T-helper 2 cell treated with Interferon-gamma antibody and Interleukin-4, amounts not matched to agents 100 ng/mL and 5 ng/mL, for 36 hours (primary cell): ENCODE results near the gene PIK3CA. TPM values are rescaled to one million over a fixed set of nuclear protein-coding genes. Genes with fewer than 3 reads are reported as not detected.
"Not testable (repeated sequence)": the region's sequence is repeated elsewhere in the genome, so short reads cannot be mapped to it uniquely, and the experiment has no call there.

Experiments used
- intact Hi-C: fragments of 100-400 bp; cut with micrococcal nuclease; formaldehyde crosslinking; loops from one replicate; pipeline ENCODE4 v1.15.1; 2023
- total RNA-seq: library from RNA; stranded (reverse); gene quantifications from 2 replicates; pipeline ENCODE4 v1.2.3, GENCODE V29; 2022

The PIK3CA gene
- total RNA-seq, 1 donor from 2014 or later: 20.0 TPM

GRCh38 chr3:179194931-179195330 lies 46.8 kb downstream of the PIK3CA start:
- intact Hi-C loops: no loop called here

- intact Hi-C loops: loop anchor here (1.0 to 2.0 kb wide), 2 partner anchors 15 to 49 kb away; no protein-coding TSS in a partner anchor
Measured at GRCh38 chr3:179196098-179196497, 47.9 kb downstream of the PIK3CA start.

GRCh38 chr3:179196700-179197099 lies 48.5 kb downstream of the PIK3CA start:
- intact Hi-C loops: loop anchor here (1.0 to 2.0 kb wide), 2 partner anchors 16 to 49 kb away; no protein-coding TSS in a partner anchor

- intact Hi-C loops: no loop called here
Measured at GRCh38 chr3:179200790-179201189, 52.6 kb downstream of the PIK3CA start.

GRCh38 chr3:179215550-179215949 lies 67.4 kb downstream of the PIK3CA start:
- intact Hi-C loops: not testable (repeated sequence)

GRCh38 chr3:179218213-179218612 lies 70.1 kb downstream of the PIK3CA start:
- intact Hi-C loops: not testable (repeated sequence)

GRCh38 chr3:179223548-179223947 lies 75.4 kb downstream of the PIK3CA start:
- intact Hi-C loops: no loop called here

GRCh38 chr3:179224584-179224983 lies 76.4 kb downstream of the PIK3CA start:
- intact Hi-C loops: no loop called here

GRCh38 chr3:179227349-179227748 lies 79.2 kb downstream of the PIK3CA start:
- intact Hi-C loops: no loop called here

GRCh38 chr3:179229177-179229576 lies 81.0 kb downstream of the PIK3CA start:
- intact Hi-C loops: no loop called here

GRCh38 chr3:179233043-179233442 lies 84.9 kb downstream of the PIK3CA start:
- intact Hi-C loops: no loop called here

GRCh38 chr3:179234199-179234598 lies 86.0 kb downstream of the PIK3CA start:
- intact Hi-C loops: no loop called here

GRCh38 chr3:179236669-179237301 lies 88.6 kb downstream of the PIK3CA start:
- intact Hi-C loops: loop anchor here (1.0 kb wide), 1 partner anchor 87 kb away; no protein-coding TSS in a partner anchor

GRCh38 chr3:179240299-179240698 lies 92.1 kb downstream of the PIK3CA start:
- intact Hi-C loops: not testable (repeated sequence)

- intact Hi-C loops: not testable (repeated sequence)
Measured at GRCh38 chr3:179242859-179243258, 94.7 kb downstream of the PIK3CA start.

GRCh38 chr3:179244878-179245277 lies 96.7 kb downstream of the PIK3CA start:
- intact Hi-C loops: no loop called here

- intact Hi-C loops: no loop called here
Measured at GRCh38 chr3:179247289-179248015, 99.3 kb downstream of the PIK3CA start.

GRCh38 chr3:179250803-179251476 lies 102.8 kb downstream of the PIK3CA start, which contains the start of gene KCNMB3:
Gene KCNMB3 (minus strand): TSS chr3:179251114. CDS start chr3:179250990, 124 bp downstream.
- intact Hi-C loops: no loop called here

- intact Hi-C loops: no loop called here
Measured at GRCh38 chr3:179256813-179257212, 108.7 kb downstream of the PIK3CA start.

- intact Hi-C loops: not testable (repeated sequence)
Measured at GRCh38 chr3:179257742-179258141, 109.6 kb downstream of the PIK3CA start.

GRCh38 chr3:179258820-179259219 lies 110.7 kb downstream of the PIK3CA start:
- intact Hi-C loops: no loop called here
